ENCODE data around the gene RNU6-7. TPM values are rescaled to one million over a fixed set of nuclear protein-coding genes. Genes with fewer than 3 reads are reported as not detected.

Gene RNU6-7
- total and polyA plus RNA-seq, 2 experiments from 2014 or later, result not detected

DNA sequence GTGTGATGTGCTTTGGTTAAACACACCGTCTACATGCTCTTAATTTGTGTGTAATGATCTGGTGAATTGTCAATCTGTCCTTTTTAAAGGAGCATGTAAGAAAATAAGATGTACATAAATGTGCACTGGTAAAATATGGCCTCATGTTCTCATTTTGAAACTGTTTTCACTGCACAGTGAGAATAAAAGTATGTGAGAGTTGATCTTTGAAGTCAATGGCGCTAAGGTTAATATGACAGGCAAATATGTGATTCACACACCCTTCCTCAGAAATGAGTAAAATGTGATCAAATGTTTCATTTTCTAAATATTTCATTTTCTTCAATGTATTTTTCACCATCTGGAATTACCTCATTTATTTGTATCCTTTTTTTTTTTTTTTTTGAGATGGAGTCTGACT lies 8.3 kb upstream of the RNU6-7 start:
- WGBS (ENCODE audit: low lambda C conversion rate, missing lambda C conversion rate), result 78% methylated on average over 2 of the region's 2 CpGs
- Histone ChIP-seq H3K4me2 (no peak overlapping the region), H3K27me3 (no peaks in the 10 kb centered on the region), H3K4me1 (ENCODE audit: insufficient read depth) (no peaks in the 10 kb centered on the region), H3K36me3 (replicated peaks; ENCODE audit: insufficient read depth, low read depth) (no peaks in the 10 kb centered on the region), H3K4me3 (no peak overlapping the region), H3K9me3 (ENCODE audit: low read depth) (no peaks in the 10 kb centered on the region), H3K27ac (no peak overlapping the region), H3K9me2 (replicated peaks; ENCODE audit: insufficient read depth) (no peaks in the 10 kb centered on the region), H2AFZ (no peak overlapping the region), H3K79me2 (no peaks in the 10 kb centered on the region), H4K20me1 (ENCODE audit: insufficient read depth, poor library complexity, severe bottlenecking) (no peaks in the 10 kb centered on the region)
- no peak for DNase-seq (ENCODE audit: low spot score)
- no peak for TF ChIP-seq EZH2 (IDR thresholded peaks at IDR 0.05; ENCODE audit: borderline replicate concordance)
- TF ChIP-seq, protein P1, sequence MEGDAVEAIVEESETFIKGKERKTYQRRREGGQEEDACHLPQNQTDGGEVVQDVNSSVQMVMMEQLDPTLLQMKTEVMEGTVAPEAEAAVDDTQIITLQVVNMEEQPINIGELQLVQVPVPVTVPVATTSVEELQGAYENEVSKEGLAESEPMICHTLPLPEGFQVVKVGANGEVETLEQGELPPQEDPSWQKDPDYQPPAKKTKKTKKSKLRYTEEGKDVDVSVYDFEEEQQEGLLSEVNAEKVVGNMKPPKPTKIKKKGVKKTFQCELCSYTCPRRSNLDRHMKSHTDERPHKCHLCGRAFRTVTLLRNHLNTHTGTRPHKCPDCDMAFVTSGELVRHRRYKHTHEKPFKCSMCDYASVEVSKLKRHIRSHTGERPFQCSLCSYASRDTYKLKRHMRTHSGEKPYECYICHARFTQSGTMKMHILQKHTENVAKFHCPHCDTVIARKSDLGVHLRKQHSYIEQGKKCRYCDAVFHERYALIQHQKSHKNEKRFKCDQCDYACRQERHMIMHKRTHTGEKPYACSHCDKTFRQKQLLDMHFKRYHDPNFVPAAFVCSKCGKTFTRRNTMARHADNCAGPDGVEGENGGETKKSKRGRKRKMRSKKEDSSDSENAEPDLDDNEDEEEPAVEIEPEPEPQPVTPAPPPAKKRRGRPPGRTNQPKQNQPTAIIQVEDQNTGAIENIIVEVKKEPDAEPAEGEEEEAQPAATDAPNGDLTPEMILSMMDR (IDR thresholded peaks at IDR 0.05; ENCODE audit: poor library complexity), result no peak
- TF ChIP-seq EZH2phosphoT487 (IDR thresholded peaks at IDR 0.05; ENCODE audit: low read depth, severe bottlenecking, unreplicated experiment), result no peak

DNA sequence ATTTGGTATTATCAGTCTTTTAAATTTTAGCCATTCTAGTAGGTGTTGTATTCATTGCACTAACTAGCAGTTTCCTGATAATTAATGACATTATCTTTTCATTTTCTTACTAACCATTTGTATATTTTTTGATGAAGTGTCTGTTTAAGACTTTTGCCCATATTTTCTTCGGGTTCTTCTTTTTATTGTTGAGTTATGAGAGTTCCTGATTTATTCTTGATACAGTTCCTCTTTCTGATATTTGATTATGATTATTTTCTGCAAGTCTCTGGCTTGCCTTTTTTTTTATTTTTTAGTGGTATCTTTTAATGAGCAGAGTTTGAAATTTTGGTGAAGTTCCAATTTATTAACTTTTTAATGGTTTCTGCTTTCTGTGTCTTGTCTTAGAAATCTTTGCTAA lies 6.2 kb upstream of the RNU6-7 start:
- Histone ChIP-seq H4K20me1 (ENCODE audit: insufficient read depth, poor library complexity, severe bottlenecking) (no peaks in the 10 kb centered on the region), H3K27ac (no peak overlapping the region), H3K4me1 (ENCODE audit: insufficient read depth) (no peaks in the 10 kb centered on the region), H3K4me3 (no peak overlapping the region), H3K9me2 (replicated peaks; ENCODE audit: insufficient read depth) (no peaks in the 10 kb centered on the region), H3K4me2 (no peak overlapping the region), H2AFZ (no peak overlapping the region), H3K27me3 (no peaks in the 10 kb centered on the region), H3K79me2 (no peaks in the 10 kb centered on the region), H3K36me3 (replicated peaks; ENCODE audit: insufficient read depth, low read depth) (no peaks in the 10 kb centered on the region), H3K9me3 (ENCODE audit: low read depth) (no peaks in the 10 kb centered on the region)
- 79% methylated on average over 1 of the region's 1 CpG for WGBS (ENCODE audit: low lambda C conversion rate, missing lambda C conversion rate)
- TF ChIP-seq, protein P1 (IDR thresholded peaks at IDR 0.05; ENCODE audit: poor library complexity), result no peak
- TF ChIP-seq EZH2phosphoT487 (IDR thresholded peaks at IDR 0.05; ENCODE audit: low read depth, severe bottlenecking, unreplicated experiment), result no peak
- no peak for TF ChIP-seq EZH2 (IDR thresholded peaks at IDR 0.05; ENCODE audit: borderline replicate concordance)
- no peak for DNase-seq (ENCODE audit: low spot score)

DNA sequence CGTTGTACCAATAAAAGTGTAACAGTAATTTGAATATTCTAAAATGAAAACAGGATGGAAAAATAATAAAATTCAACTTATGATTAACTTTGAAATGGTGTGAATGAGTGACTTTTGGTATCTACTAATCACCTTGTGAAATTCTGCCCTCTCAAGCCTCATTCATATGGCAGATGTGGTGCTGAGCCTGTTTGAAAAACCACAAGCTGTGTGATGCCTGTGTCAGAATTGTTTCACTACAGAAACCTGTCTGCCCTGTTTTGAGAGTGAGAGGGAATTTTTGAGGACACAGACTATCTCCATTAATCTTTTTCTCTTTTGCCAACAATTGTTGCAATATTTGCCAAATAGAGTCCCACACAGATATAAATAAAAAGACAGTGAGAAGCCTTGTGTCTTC lies 3.9 kb upstream of the RNU6-7 start:
- 87% methylated on average over 1 of the region's 1 CpG for WGBS (ENCODE audit: low lambda C conversion rate, missing lambda C conversion rate)
- TF ChIP-seq, protein P1 (IDR thresholded peaks at IDR 0.05; ENCODE audit: poor library complexity), result no peak
- TF ChIP-seq EZH2 (IDR thresholded peaks at IDR 0.05; ENCODE audit: borderline replicate concordance), result no peak
- TF ChIP-seq EZH2phosphoT487 (IDR thresholded peaks at IDR 0.05; ENCODE audit: low read depth, severe bottlenecking, unreplicated experiment), result no peak
- Histone ChIP-seq H3K36me3 (replicated peaks; ENCODE audit: insufficient read depth, low read depth) (no peaks in the 10 kb centered on the region), H3K27ac (no peak overlapping the region), H3K9me3 (ENCODE audit: low read depth) (no peaks in the 10 kb centered on the region), H3K4me1 (ENCODE audit: insufficient read depth) (peaks cover 5% of the 10 kb centered on the region), H3K4me3 (no peak overlapping the region), H3K4me2 (no peak overlapping the region), H3K9me2 (replicated peaks; ENCODE audit: insufficient read depth) (no peaks in the 10 kb centered on the region), H3K27me3 (no peaks in the 10 kb centered on the region), H2AFZ (no peak overlapping the region), H3K79me2 (no peaks in the 10 kb centered on the region), H4K20me1 (ENCODE audit: insufficient read depth, poor library complexity, severe bottlenecking) (no peaks in the 10 kb centered on the region)
- DNase-seq (ENCODE audit: low spot score), result no peak

All from hepatocyte (in vitro differentiated cells).